NB4 (cell line): Measurements from ENCODE around the gene ARHGAP25.

Experiments
- DNase-seq: peaks from one replicate; pipeline ENCODE4 v3.0.0; 2010; ENCODE audit warnings: low read depth
- H3K4me3 ChIP-seq: one replicate; pipeline ENCODE4 v1.5.1; 2011; ENCODE audit warnings: mild to moderate bottlenecking, low read depth, low read length, moderate library complexity
- MYC ChIP-seq: IDR thresholded peaks from 2 replicates; pipeline ENCODE4 v1.6.1; 2011; ENCODE audit warnings: low read depth, low read length
- POLR2A ChIP-seq: IDR thresholded peaks from 2 replicates; pipeline ENCODE4 v1.6.1; 2011; ENCODE audit warnings: mild to moderate bottlenecking; ENCODE audit not compliant: insufficient read length; ENCODE audit errors: extremely low read depth
- TF ChIP-seq, protein P1 (sequence below): IDR thresholded peaks from 2 replicates; pipeline ENCODE4 v1.6.1; 2011; ENCODE audit warnings: low read depth, low read length
- TF ChIP-seq, protein P2 (sequence below): IDR thresholded peaks from one replicate; pipeline ENCODE4 v1.5.1; 2012; ENCODE audit warnings: low read depth, low read length

ARHGAP25 gene

DNA sequence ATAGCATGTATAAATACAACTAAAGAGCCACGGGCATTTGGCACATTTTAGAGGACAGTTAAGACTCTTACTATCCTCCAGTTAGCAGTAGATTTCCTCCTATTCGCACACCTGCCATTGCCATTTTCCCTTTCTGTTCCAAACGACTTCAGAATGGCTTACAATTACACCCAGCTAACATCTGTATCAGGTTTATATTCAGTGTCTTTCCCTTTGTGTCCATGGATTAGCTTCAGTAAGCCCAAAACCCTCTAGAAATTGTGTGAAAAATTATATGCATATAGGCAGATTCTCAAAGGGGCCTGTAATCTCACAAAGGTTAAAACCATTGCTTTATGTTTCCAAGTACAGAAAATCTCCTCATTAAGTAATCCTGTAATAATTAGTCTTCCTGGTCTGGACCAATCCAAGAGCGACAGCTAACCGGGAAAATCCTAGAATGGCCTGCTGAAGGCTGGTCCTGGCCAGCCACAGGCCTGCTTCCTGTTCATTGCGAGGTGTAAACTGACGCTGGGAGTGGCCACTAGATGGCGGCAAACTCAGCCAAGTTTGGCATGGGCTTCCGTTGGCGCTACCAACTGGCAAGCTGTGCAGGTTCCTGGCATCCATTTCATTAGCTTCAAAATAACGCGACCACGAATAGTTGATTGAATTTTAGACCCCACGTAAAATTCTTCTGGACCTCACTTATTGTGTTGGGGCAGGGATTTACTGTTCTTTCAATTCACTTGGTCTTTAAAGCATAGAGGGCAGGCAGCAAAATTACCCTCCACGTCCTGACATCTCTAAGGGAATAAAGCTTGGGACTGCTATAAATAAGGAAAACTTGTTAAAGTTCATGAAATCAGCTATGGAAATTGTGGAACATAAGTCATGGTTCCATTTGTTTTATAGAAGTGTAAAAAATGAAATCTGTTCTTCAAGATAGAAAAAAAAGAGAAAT is 17.1 kb downstream of the ARHGAP25 start:
- H3K4me3 ChIP-seq: no peak overlapping the region
- TF ChIP-seq, protein P1, sequence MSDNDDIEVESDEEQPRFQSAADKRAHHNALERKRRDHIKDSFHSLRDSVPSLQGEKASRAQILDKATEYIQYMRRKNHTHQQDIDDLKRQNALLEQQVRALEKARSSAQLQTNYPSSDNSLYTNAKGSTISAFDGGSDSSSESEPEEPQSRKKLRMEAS: no peak
- TF ChIP-seq, protein P2, sequence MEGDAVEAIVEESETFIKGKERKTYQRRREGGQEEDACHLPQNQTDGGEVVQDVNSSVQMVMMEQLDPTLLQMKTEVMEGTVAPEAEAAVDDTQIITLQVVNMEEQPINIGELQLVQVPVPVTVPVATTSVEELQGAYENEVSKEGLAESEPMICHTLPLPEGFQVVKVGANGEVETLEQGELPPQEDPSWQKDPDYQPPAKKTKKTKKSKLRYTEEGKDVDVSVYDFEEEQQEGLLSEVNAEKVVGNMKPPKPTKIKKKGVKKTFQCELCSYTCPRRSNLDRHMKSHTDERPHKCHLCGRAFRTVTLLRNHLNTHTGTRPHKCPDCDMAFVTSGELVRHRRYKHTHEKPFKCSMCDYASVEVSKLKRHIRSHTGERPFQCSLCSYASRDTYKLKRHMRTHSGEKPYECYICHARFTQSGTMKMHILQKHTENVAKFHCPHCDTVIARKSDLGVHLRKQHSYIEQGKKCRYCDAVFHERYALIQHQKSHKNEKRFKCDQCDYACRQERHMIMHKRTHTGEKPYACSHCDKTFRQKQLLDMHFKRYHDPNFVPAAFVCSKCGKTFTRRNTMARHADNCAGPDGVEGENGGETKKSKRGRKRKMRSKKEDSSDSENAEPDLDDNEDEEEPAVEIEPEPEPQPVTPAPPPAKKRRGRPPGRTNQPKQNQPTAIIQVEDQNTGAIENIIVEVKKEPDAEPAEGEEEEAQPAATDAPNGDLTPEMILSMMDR: peak; percentile 95
- TF ChIP-seq MYC: peak; percentile 48
- peak; percentile 96 for DNase-seq

DNA sequence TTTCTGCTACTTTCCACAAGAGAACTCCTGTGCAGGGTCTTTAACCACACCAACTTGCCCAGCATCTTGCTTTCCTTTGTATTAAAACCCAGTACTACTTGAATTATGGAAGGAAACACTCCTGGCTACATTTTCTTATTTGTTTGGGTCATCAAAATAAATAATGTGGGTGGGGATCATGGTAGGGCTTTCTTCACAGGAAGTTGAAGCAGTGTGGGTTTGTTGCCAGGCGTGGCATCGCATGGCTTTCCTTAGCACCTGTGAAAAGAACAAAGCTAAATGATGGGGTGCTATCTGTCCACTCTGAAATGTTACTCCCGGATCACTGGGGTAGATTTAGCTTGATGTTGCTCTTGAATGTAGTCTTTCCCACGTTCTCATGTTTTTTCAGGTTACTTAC is 18.7 kb downstream of the ARHGAP25 start:
- TF ChIP-seq, protein P1: no peak
- TF ChIP-seq MYC: no peak
- no peak for TF ChIP-seq POLR2A
- TF ChIP-seq, protein P2: no peak
- DNase-seq: no peak
- H3K4me3 ChIP-seq: no peak overlapping the region

DNA sequence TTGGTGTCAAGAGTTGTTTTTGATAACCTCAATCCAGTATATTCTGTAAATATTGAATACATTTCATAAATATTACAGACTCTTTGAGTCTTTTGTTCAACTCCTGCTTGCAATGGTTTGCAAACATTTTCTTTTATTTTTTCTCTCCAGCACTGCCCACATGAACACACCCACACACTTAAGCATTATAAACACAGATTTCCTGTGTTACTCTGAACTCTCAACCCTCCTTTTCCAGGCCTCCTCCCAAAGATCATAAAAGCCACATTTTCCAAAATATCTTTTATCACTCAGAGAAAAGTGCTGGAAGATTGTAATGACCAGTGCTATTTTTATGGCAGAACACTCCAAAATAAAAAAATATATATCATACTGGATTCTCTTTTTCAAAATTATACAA is 20.5 kb downstream of the ARHGAP25 start:
- TF ChIP-seq, protein P1: no peak
- TF ChIP-seq, protein P2: no peak
- no peak for TF ChIP-seq POLR2A
- no peak for TF ChIP-seq MYC
- DNase-seq: no peak

DNA sequence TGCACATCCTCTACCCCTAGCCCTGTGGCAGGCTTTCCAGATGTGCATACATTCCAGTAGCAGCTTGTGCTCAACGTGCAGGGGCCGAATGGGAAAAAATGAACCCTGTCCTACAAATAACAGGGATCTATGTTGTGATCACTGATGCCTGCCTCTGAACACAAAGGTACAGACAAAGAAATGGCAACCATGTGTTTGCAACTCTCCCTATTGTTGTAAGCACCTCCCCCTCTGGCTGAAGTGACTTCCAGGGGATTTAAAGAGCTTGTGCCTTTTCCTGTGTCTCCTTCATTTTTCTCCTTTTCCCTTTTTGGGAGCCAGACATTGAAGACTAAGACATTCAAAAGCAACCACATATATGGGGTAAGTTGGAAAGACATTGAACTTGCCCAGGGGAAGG is 21.6 kb downstream of the ARHGAP25 start:
- DNase-seq: no peak
- no peak overlapping the region for H3K4me3 ChIP-seq
- no peak for TF ChIP-seq POLR2A
- TF ChIP-seq, protein P1: no peak
- TF ChIP-seq, protein P2: no peak
- TF ChIP-seq MYC: no peak

More for the DNA sequence above, 20.5 kb downstream of the ARHGAP25 start:
- H3K4me3 ChIP-seq: no peak overlapping the region

DNA sequence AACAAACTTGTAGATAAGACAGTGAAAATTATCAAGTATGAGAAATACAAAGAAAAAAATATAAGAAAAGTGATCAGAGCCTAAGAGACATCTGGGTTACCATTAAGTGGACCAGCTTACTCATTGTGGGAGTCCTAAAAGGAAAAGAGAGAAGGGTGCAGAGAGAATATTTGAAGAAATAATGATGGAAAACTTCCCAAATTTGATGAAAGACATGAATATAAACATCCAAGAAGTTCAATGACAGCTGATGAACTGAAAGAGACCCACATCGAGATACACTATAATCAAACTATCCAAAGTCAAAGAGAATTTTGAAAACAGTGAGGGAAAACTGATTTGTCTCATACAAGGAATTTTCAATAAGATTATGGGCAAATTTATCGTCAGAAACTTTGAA is 22.5 kb downstream of the ARHGAP25 start:
- no peak for TF ChIP-seq MYC
- TF ChIP-seq, protein P2: no peak
- no peak for TF ChIP-seq POLR2A
- no peak for DNase-seq
- H3K4me3 ChIP-seq: no peak overlapping the region
